GM13977 (cell line): ENCODE results near the gene FAM90A26.
"Not testable (repeated sequence)": the region's sequence is repeated elsewhere in the genome, so short reads cannot be mapped to it uniquely, and the experiment has no call there.

ENCODE experiments used
- DNase-seq: peaks from one replicate; pipeline ENCODE4 v3.0.0; 2012; ENCODE audit warnings: low spot score
- in situ Hi-C: fragments of 300-500 bp; cut with MboI; formaldehyde crosslinking; loops from one replicate; pipeline ENCODE4 v1.12.0; 2022; ENCODE audit warnings: low sequenced_read_pairs, low pct_unique_long_range_greater_than_20kb, mixed read lengths, inconsistent platforms; ENCODE audit not compliant: unreplicated experiment
- TF ChIP-seq, protein P1 (sequence below): IDR thresholded peaks from 2 replicates; pipeline ENCODE4 v1.5.1; 2012; ENCODE audit warnings: mild to moderate bottlenecking, control low read depth; ENCODE audit not compliant: insufficient read depth; ENCODE audit errors: extremely low read depth, missing control alignments

The FAM90A26 gene, protein sequence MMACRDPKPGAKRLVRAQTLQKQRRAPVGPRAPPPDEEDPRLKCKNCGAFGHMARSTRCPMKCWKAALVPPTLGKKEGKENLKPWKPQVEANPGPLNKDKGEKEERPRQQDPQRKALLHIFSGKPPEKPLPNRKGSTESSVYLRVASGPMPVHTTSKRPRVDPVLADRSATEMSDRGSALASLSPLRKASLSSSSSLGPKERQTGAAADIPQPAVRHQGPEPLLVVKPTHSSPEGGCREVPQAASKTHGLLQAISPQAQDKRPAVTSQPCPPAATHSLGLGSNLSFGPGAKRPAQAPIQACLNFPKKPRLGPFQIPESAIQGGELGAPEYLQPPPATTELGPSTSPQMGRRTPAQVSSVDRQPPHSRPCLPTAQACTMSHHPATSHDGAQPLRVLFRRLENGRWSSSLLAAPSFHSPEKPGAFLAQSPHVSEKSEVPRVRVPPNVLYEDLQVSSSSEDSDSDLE

GRCh38 chr4:9169791-9170459 lies at the start of gene FAM90A26:
Gene FAM90A26, plus strand, starts transcription at chr4:9170409. Its CDS starts 2,764 bp downstream, at chr4:9173173.
- in situ Hi-C loops, DNase-seq: not testable (repeated sequence)

DNA sequence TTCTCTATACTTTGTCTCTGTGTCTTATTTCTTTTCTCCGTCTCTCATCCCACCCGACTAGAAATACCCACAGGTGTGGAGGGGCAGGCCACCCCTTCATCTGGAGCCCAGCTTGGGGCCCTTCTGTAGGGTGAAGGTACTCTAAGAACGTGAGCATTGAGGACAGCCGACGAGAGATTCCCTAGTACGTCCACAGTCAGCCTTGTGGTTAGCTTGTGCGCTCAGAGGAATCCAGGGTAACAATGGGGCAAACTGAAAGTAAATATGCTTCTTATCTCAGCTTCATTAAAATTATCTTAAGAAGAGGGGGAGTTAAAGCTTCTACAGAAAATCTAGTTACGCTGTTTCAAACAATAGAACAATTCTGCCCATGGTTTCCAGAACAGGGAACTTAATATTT lies 47.5 kb upstream of the FAM90A26 start:
- in situ Hi-C loops, DNase-seq: not testable (repeated sequence)

DNA sequence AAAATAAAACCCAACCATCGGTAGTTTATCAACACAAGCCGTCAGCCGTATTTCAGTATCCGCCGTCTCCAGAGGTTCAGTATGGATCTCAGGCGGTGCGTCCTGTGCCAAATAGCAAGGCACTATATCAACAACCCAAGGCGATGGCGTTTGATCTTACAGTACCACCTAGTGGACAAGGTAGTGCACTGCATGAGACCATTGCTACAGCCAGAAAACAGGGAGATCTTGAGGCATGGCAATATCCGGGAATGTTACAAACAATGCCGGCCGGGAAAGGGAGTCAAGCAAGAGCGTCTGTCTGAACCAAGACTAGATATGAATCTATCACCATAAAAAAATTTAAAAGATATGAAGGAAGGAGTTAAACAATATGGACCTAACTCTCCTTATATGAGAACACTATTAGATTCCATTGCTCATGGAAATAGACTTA lies 46.6 kb upstream of the FAM90A26 start:
- TF ChIP-seq, protein P1, sequence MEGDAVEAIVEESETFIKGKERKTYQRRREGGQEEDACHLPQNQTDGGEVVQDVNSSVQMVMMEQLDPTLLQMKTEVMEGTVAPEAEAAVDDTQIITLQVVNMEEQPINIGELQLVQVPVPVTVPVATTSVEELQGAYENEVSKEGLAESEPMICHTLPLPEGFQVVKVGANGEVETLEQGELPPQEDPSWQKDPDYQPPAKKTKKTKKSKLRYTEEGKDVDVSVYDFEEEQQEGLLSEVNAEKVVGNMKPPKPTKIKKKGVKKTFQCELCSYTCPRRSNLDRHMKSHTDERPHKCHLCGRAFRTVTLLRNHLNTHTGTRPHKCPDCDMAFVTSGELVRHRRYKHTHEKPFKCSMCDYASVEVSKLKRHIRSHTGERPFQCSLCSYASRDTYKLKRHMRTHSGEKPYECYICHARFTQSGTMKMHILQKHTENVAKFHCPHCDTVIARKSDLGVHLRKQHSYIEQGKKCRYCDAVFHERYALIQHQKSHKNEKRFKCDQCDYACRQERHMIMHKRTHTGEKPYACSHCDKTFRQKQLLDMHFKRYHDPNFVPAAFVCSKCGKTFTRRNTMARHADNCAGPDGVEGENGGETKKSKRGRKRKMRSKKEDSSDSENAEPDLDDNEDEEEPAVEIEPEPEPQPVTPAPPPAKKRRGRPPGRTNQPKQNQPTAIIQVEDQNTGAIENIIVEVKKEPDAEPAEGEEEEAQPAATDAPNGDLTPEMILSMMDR: peak; percentile 73
- DNase-seq, in situ Hi-C loops: not testable (repeated sequence)

GRCh38 chr4:9125601-9126161 lies 44.5 kb upstream of the FAM90A26 start:
- in situ Hi-C loops, DNase-seq: not testable (repeated sequence)

DNA sequence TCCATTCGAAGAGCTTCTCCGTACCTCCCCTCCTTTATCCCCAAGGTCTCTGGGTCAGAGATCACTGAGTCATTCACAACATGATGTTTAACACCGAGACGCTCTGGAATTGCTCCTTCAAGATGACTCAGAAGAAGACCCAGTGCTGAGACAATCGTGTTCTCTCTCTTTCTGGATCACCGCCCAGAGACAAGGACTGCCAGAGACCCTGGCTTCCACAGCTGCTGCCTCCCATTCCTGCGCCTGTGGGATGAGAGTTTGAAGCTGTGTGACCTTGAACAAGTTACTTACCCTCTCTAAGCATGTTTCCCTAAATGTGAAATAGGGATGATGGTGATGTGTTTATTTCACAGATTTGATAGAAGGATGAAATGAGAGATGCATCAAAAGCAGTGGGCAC lies 38.8 kb upstream of the FAM90A26 start:
- DNase-seq, in situ Hi-C loops: not testable (repeated sequence)

- DNase-seq, in situ Hi-C loops: not testable (repeated sequence)
Measured at GRCh38 chr4:9132849-9133248, 37.4 kb upstream of the FAM90A26 start.

DNA sequence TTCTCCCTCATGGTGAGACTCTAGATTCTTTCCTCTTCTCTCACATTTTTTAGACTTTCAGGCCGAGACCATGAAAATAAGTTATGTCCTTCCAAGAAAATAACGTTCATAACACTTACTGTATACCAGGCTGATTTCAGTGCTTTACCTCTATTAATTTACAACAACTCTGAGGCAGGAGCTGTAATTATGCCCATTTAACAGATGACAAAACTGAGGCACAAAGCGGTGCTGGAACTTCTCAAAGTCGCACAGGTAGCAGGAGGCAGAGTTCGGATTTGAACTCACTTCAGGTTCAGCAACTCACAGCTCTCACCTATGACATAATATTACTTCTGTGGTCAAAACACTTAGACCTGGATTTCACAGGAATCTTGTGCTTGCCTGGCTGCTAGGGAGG lies 36.2 kb upstream of the FAM90A26 start:
- DNase-seq, in situ Hi-C loops: not testable (repeated sequence)

GRCh38 chr4:9134556-9134955 lies 35.7 kb upstream of the FAM90A26 start:
- in situ Hi-C loops, DNase-seq: not testable (repeated sequence)

GRCh38 chr4:9141050-9141449 lies 29.2 kb upstream of the FAM90A26 start:
- DNase-seq, in situ Hi-C loops: not testable (repeated sequence)

DNA sequence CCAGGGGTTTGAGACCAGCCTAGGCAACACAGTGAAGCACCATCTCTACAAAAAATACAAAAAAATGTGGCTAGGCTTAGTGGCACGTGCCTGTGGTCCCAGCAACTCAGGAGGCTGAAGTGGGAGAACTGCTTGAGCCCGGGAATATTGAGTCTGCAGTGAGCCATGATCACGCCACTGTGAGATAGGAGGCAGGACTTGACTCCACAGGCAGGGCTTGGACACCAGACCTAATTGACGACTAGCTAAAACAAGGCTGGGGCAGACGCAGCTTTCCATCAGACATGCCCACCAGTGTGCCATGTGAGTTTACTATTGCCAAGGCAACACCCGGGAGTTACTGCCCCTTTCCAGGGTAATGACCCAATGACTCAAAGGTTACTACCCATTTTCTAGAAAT lies 27.4 kb upstream of the FAM90A26 start:
- DNase-seq, in situ Hi-C loops: not testable (repeated sequence)

GRCh38 chr4:9143421-9144080 lies 26.7 kb upstream of the FAM90A26 start:
- in situ Hi-C loops: no loop called here
- no peak for DNase-seq
- TF ChIP-seq, protein P1: no peak
